ENCODE data around the gene RPS6KB2. TPM values are rescaled to one million over a fixed set of nuclear protein-coding genes. Genes with fewer than 3 reads are reported as not detected.

Gene RPS6KB2
- total and polyA plus RNA-seq, 2 experiments from 2014 or later: 65.0 to 105 TPM

- peaks cover 8% of the 10 kb centered on the region for H3K4me1 ChIP-seq (ENCODE audit: insufficient read depth)
- H3K36me3 ChIP-seq (replicated peaks; ENCODE audit: insufficient read depth, low read depth): no peaks in the 10 kb centered on the region
- no peaks in the 10 kb centered on the region for H3K9me3 ChIP-seq (ENCODE audit: low read depth)
- peak overlapping the region; percentile 94 for H3K4me2 ChIP-seq
- 74% methylated on average over 22 of the region's 22 CpGs for WGBS (ENCODE audit: low lambda C conversion rate, missing lambda C conversion rate)
- H3K4me3 ChIP-seq: no peak overlapping the region
- H2AFZ ChIP-seq: peak overlapping the region; percentile 67
- TF ChIP-seq CTCF (IDR thresholded peaks at IDR 0.05; ENCODE audit: poor library complexity) (no peak), EZH2phosphoT487 (IDR thresholded peaks at IDR 0.05; ENCODE audit: low read depth, severe bottlenecking, unreplicated experiment) (no peak), EZH2 (IDR thresholded peaks at IDR 0.05; ENCODE audit: borderline replicate concordance) (no peak)
- H3K9me2 ChIP-seq (replicated peaks; ENCODE audit: insufficient read depth): no peaks in the 10 kb centered on the region
- no peak for DNase-seq (ENCODE audit: low spot score)
- peak overlapping the region; percentile 49 for H3K27ac ChIP-seq
- no peaks in the 10 kb centered on the region for H4K20me1 ChIP-seq (ENCODE audit: insufficient read depth, poor library complexity, severe bottlenecking)
- H3K27me3 ChIP-seq: no peaks in the 10 kb centered on the region
- no peaks in the 10 kb centered on the region for H3K79me2 ChIP-seq
Measured at GRCh38 chr11:67421430-67422031, 6.8 kb upstream of the RPS6KB2 start.

- Histone ChIP-seq H2AFZ (no peak overlapping the region), H4K20me1 (ENCODE audit: insufficient read depth, poor library complexity, severe bottlenecking) (no peaks in the 10 kb centered on the region), H3K4me2 (no peak overlapping the region), H3K4me1 (ENCODE audit: insufficient read depth) (peaks cover 10% of the 10 kb centered on the region), H3K27me3 (no peaks in the 10 kb centered on the region), H3K9me3 (ENCODE audit: low read depth) (no peaks in the 10 kb centered on the region), H3K79me2 (no peaks in the 10 kb centered on the region), H3K4me3 (no peak overlapping the region), H3K9me2 (replicated peaks; ENCODE audit: insufficient read depth) (no peaks in the 10 kb centered on the region), H3K27ac (no peak overlapping the region), H3K36me3 (replicated peaks; ENCODE audit: insufficient read depth, low read depth) (no peaks in the 10 kb centered on the region)
- WGBS (ENCODE audit: low lambda C conversion rate, missing lambda C conversion rate): 60% methylated on average over 6 of the region's 6 CpGs
- TF ChIP-seq EZH2 (IDR thresholded peaks at IDR 0.05; ENCODE audit: borderline replicate concordance) (no peak), CTCF (IDR thresholded peaks at IDR 0.05; ENCODE audit: poor library complexity) (no peak), EZH2phosphoT487 (IDR thresholded peaks at IDR 0.05; ENCODE audit: low read depth, severe bottlenecking, unreplicated experiment) (no peak)
- peak; percentile 67 for DNase-seq (ENCODE audit: low spot score)
Measured at GRCh38 chr11:67422891-67423290, 5.4 kb upstream of the RPS6KB2 start.

GRCh38 chr11:67423466-67423865 lies 4.8 kb upstream of the RPS6KB2 start:
- no peaks in the 10 kb centered on the region for H3K9me3 ChIP-seq (ENCODE audit: low read depth)
- no peaks in the 10 kb centered on the region for H3K36me3 ChIP-seq (replicated peaks; ENCODE audit: insufficient read depth, low read depth)
- no peaks in the 10 kb centered on the region for H4K20me1 ChIP-seq (ENCODE audit: insufficient read depth, poor library complexity, severe bottlenecking)
- H3K4me3 ChIP-seq: no peak overlapping the region
- WGBS (ENCODE audit: low lambda C conversion rate, missing lambda C conversion rate): 98% methylated on average over 13 of the region's 13 CpGs
- H3K9me2 ChIP-seq (replicated peaks; ENCODE audit: insufficient read depth): no peaks in the 10 kb centered on the region
- peaks cover under 1% of the 10 kb centered on the region for H3K79me2 ChIP-seq
- H3K27ac ChIP-seq: no peak overlapping the region
- H2AFZ ChIP-seq: no peak overlapping the region
- TF ChIP-seq EZH2 (IDR thresholded peaks at IDR 0.05; ENCODE audit: borderline replicate concordance): no peak
- TF ChIP-seq CTCF (IDR thresholded peaks at IDR 0.05; ENCODE audit: poor library complexity): no peak
- TF ChIP-seq EZH2phosphoT487 (IDR thresholded peaks at IDR 0.05; ENCODE audit: low read depth, severe bottlenecking, unreplicated experiment): no peak
- H3K4me2 ChIP-seq: no peak overlapping the region
- peaks cover 10% of the 10 kb centered on the region for H3K4me1 ChIP-seq (ENCODE audit: insufficient read depth)
- no peak for DNase-seq (ENCODE audit: low spot score)
- H3K27me3 ChIP-seq: no peaks in the 10 kb centered on the region
